Measurements from ENCODE around the gene LHX1. TPM values are rescaled to one million over a fixed set of nuclear protein-coding genes. Genes with fewer than 3 reads are reported as not detected.

Gene LHX1
- total RNA-seq, 4 donors from 2014 or later, result not detected

DNA sequence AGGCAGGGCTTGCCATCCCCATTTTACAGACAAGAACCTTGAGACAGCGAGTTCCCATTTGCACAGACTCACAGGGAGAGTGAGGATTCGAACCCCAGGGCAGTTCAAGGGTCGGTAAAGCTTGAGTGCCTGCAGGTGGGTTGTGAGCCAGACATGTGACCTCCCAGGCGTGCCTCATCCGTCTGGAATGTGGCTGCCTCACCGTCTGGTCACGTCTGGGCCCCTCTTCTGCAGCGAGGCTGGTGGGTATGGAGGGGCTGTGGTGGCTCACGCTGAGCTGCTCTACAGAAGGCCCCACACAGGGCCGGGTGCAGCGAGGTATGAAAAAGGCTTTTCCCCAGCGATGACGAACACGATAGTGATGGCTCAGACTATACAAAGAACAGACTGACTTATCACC lies 35.8 kb upstream of the LHX1 start:
- Histone ChIP-seq H3K4me1 (no peaks in the 10 kb centered on the region), H3K4me3 (no peak overlapping the region), H3K27me3 (peaks cover 0 to 60% (median 0%) of the 10 kb centered on the region in 4 donors), H3K27ac (replicated peaks in 1 of 4) (no peak overlapping the region), H3K36me3 (no peaks in the 10 kb centered on the region), H3K9me3 (no peaks in the 10 kb centered on the region)
- no peak for DNase-seq (ENCODE audit: extremely low spot score)
- intact Hi-C loops (cut with DNase I), result no loop called here
- TF ChIP-seq POLR2AphosphoS5 (IDR thresholded peaks at IDR 0.05) (no peak), EP300 (IDR thresholded peaks at IDR 0.05) (no peak), POLR2A (IDR thresholded peaks at IDR 0.05; ENCODE audit: low read depth) (no peak), CTCF (IDR thresholded peaks at IDR 0.05) (no peak)
- 64% methylated on average over 9 of the region's 14 CpGs for WGBS

GRCh38 chr17:36907407-36907806 lies 29.9 kb upstream of the LHX1 start:
- H3K27ac ChIP-seq (replicated peaks in 1 of 4), result no peak overlapping the region
- no peaks in the 10 kb centered on the region for H3K4me1 ChIP-seq
- peaks cover 0 to 74% (median 0%) of the 10 kb centered on the region in 4 donors for H3K27me3 ChIP-seq
- H3K9me3 ChIP-seq, result no peaks in the 10 kb centered on the region
- no peak for DNase-seq (ENCODE audit: extremely low spot score)
- 75% methylated on average over 10 of the region's 10 CpGs for WGBS
- no peak overlapping the region for H3K4me3 ChIP-seq
- intact Hi-C loops (cut with DNase I), result no loop called here
- no peaks in the 10 kb centered on the region for H3K36me3 ChIP-seq
- TF ChIP-seq EP300 (IDR thresholded peaks at IDR 0.05) (no peak), POLR2AphosphoS5 (IDR thresholded peaks at IDR 0.05) (no peak), POLR2A (IDR thresholded peaks at IDR 0.05; ENCODE audit: low read depth) (no peak), CTCF (IDR thresholded peaks at IDR 0.05) (no peak)

- Histone ChIP-seq H3K9me3 (no peaks in the 10 kb centered on the region), H3K36me3 (no peaks in the 10 kb centered on the region), H3K27me3 (peaks cover 0 to 81% (median 2%) of the 10 kb centered on the region in 4 donors), H3K27ac (replicated peaks in 1 of 4) (no peak overlapping the region), H3K4me3 (no peak overlapping the region), H3K4me1 (no peaks in the 10 kb centered on the region)
- TF ChIP-seq POLR2AphosphoS5 (IDR thresholded peaks at IDR 0.05) (no peak), EP300 (IDR thresholded peaks at IDR 0.05) (no peak), POLR2A (IDR thresholded peaks at IDR 0.05; ENCODE audit: low read depth) (no peak), CTCF (IDR thresholded peaks at IDR 0.05) (no peak)
- 68% methylated on average over 5 of the region's 5 CpGs for WGBS
- DNase-seq (ENCODE audit: extremely low spot score), result no peak
- intact Hi-C loops (cut with DNase I), result no loop called here
Measured at GRCh38 chr17:36910513-36910912, 26.8 kb upstream of the LHX1 start.

DNA sequence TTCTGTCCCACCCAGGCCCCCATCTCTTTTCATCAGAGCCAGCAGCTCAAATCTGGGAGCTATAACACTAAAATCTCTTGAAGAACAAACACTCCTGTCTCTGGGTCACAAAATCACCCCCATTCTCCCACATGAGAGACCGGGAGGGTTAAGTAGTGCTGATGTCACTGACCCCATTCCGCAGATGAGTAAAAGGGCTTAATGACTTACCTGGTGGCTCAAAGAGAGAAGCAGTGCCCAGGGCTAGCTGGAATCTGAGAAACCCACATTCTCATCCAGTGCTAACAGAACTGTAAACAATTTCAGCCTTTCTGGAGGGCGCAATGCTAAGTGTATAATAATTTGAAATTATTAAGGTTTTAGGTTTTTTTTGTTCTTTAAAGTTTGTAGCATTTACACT lies 26.3 kb upstream of the LHX1 start:
- intact Hi-C loops (cut with DNase I), result no loop called here
- 53% methylated on average over 3 of the region's 3 CpGs for WGBS
- DNase-seq (ENCODE audit: extremely low spot score), result no peak
- Histone ChIP-seq H3K9me3 (no peaks in the 10 kb centered on the region), H3K4me1 (no peaks in the 10 kb centered on the region), H3K4me3 (no peak overlapping the region), H3K36me3 (no peaks in the 10 kb centered on the region), H3K27ac (replicated peaks in 1 of 4) (no peak overlapping the region), H3K27me3 (peaks cover 0 to 80% (median 2%) of the 10 kb centered on the region in 4 donors)
- no peak for TF ChIP-seq POLR2A (IDR thresholded peaks at IDR 0.05; ENCODE audit: low read depth)
- no peak for TF ChIP-seq CTCF (IDR thresholded peaks at IDR 0.05)
- TF ChIP-seq POLR2AphosphoS5 (IDR thresholded peaks at IDR 0.05), result no peak
- TF ChIP-seq EP300 (IDR thresholded peaks at IDR 0.05), result no peak

GRCh38 chr17:36913132-36913531 lies 24.1 kb upstream of the LHX1 start:
- WGBS, result 46% methylated on average over 5 of the region's 5 CpGs
- no peaks in the 10 kb centered on the region for H3K9me3 ChIP-seq
- peaks cover 0 to 61% (median 2%) of the 10 kb centered on the region in 4 donors for H3K27me3 ChIP-seq
- H3K36me3 ChIP-seq, result no peaks in the 10 kb centered on the region
- no peak overlapping the region for H3K4me3 ChIP-seq
- intact Hi-C loops (cut with DNase I), result no loop called here
- no peak for TF ChIP-seq POLR2AphosphoS5 (IDR thresholded peaks at IDR 0.05)
- DNase-seq (ENCODE audit: extremely low spot score), result no peak
- H3K4me1 ChIP-seq, result no peaks in the 10 kb centered on the region
- H3K27ac ChIP-seq (replicated peaks in 1 of 4), result no peak overlapping the region
